Measurements from ENCODE around the gene EMCN. TPM values are rescaled to one million over a fixed set of nuclear protein-coding genes. Genes with fewer than 3 reads are reported as not detected.

Gene EMCN
- total and polyA plus RNA-seq, 7 donors, result 1.2 to 14.7 (median 5.3) TPM

DNA sequence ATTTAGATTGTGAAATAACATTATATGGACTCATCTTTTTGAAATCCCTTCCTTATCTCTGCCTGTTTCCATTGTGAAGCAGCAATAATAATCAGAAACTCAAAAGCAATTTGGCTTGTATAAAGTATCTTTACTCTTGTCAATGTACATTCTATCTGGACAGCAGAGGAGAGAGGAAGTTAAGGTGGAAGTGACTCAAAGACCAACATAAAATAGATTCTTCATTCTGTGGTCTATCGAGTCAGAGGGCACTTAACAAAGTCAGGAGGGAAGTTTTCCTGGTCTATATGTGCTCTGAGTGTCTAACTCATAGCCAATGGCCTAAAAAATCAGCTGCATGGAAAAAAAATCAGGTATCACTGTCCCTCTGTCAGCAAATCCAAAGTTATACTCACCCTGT lies 155.5 kb downstream of the EMCN start:
- intact Hi-C loops (cut with DNase I), result no loop called here
- Histone ChIP-seq H3K4me1 (no peaks in the 10 kb centered on the region), H3K9me3 (no peaks in the 10 kb centered on the region), H3K27ac (no peak overlapping the region), H3K36me3 (no peaks in the 10 kb centered on the region), H3K27me3 (no peaks in the 10 kb centered on the region), H3K4me3 (no peak overlapping the region)
- 55 to 61% methylated on average over 1 of the region's 1 CpG for WGBS, 2 donors
- TF ChIP-seq, protein P1, sequence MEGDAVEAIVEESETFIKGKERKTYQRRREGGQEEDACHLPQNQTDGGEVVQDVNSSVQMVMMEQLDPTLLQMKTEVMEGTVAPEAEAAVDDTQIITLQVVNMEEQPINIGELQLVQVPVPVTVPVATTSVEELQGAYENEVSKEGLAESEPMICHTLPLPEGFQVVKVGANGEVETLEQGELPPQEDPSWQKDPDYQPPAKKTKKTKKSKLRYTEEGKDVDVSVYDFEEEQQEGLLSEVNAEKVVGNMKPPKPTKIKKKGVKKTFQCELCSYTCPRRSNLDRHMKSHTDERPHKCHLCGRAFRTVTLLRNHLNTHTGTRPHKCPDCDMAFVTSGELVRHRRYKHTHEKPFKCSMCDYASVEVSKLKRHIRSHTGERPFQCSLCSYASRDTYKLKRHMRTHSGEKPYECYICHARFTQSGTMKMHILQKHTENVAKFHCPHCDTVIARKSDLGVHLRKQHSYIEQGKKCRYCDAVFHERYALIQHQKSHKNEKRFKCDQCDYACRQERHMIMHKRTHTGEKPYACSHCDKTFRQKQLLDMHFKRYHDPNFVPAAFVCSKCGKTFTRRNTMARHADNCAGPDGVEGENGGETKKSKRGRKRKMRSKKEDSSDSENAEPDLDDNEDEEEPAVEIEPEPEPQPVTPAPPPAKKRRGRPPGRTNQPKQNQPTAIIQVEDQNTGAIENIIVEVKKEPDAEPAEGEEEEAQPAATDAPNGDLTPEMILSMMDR (IDR thresholded peaks at IDR 0.05), result no peak
- TF ChIP-seq EP300 (IDR thresholded peaks at IDR 0.05), result no peak
- TF ChIP-seq POLR2AphosphoS5 (IDR thresholded peaks at IDR 0.05), result no peak
- no peak for TF ChIP-seq POLR2A (IDR thresholded peaks at IDR 0.05)
- no peak for DNase-seq

DNA sequence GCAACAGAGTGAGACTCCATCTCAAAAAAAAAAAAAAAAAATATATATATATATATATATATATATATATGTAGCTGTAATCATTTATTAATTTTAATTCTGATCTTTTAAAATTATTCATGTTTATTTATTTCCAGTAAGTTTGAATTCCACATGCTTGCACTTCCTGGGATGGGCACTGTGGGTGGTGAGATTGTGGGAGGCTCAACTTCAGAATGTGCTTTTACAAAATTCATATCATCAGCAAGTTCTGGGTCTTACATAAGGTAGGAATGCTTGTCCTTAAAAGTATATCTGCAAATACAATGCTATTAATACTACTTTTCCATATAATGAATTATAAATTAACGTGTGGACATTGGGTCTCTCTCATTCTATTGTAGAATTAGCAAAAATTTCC lies 156.5 kb downstream of the EMCN start:
- DNase-seq, result no peak
- 57 to 80% methylated on average over 1 of the region's 1 CpG for WGBS, 2 donors

DNA sequence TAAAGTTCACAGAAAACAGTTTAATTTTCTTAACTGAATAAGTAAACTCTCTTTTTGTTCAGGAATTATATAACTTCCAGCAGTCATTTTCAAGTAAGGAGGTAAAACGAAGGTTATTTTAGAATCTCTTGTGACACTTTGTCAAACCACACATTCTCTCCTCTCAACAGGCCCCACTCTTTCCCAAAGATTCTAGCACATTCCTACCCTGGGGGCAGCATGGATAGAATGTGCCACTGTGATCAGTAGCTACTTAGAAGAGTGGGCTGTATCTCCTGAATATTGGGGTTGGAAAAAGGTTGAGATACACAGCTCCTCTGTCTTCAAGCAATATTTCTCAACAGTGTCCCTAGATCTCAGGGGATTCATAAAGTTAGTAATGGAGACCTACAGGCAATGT lies 157.6 kb downstream of the EMCN start:
- TF ChIP-seq POLR2AphosphoS5 (IDR thresholded peaks at IDR 0.05) (no peak), POLR2A (IDR thresholded peaks at IDR 0.05) (no peak), EP300 (IDR thresholded peaks at IDR 0.05) (no peak)
- TF ChIP-seq, protein P1 (IDR thresholded peaks at IDR 0.05), result no peak
- Histone ChIP-seq H3K4me3 (no peak overlapping the region), H3K27me3 (no peaks in the 10 kb centered on the region), H3K9me3 (no peaks in the 10 kb centered on the region), H3K27ac (no peak overlapping the region), H3K36me3 (no peaks in the 10 kb centered on the region), H3K4me1 (no peaks in the 10 kb centered on the region)
- WGBS, 2 donors, result 71 to 77% methylated on average over 1 of the region's 1 CpG
- intact Hi-C loops (cut with DNase I), result no loop called here
- DNase-seq, result no peak

More for the DNA sequence above, 156.5 kb downstream of the EMCN start:
- Histone ChIP-seq H3K9me3 (no peaks in the 10 kb centered on the region), H3K27ac (no peak overlapping the region), H3K27me3 (no peaks in the 10 kb centered on the region), H3K36me3 (no peaks in the 10 kb centered on the region), H3K4me3 (no peak overlapping the region), H3K4me1 (no peaks in the 10 kb centered on the region)
- intact Hi-C loops (cut with DNase I), result no loop called here
- no peak for TF ChIP-seq POLR2A (IDR thresholded peaks at IDR 0.05)

DNA sequence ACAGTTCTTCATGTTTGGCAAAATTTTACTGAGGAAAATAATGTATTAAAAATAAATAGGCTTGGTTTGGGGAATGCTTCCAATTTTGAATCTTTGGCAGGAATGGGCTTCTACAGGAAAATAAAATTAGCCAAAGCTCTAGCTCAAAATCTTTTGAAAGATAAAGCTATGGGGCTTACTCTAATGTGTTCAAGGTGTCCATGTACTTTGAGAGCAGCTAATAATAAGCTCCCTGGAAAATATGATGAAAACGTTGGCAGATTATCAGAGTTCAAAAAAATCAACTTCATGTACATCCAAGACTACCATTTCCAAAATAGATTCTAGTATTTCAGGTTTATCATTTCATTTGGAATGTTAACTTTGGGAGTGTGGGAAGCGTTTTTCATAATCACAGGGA lies 158.4 kb downstream of the EMCN start:
- H3K27ac ChIP-seq, result no peak overlapping the region
- no peak for DNase-seq
- intact Hi-C loops (cut with DNase I), result no loop called here
- no peaks in the 10 kb centered on the region for H3K27me3 ChIP-seq
- H3K4me3 ChIP-seq, result no peak overlapping the region
- 46 to 66% methylated on average over 2 of the region's 2 CpGs for WGBS, 2 donors
- no peaks in the 10 kb centered on the region for H3K9me3 ChIP-seq
- TF ChIP-seq EP300 (IDR thresholded peaks at IDR 0.05) (no peak), POLR2AphosphoS5 (IDR thresholded peaks at IDR 0.05) (no peak), POLR2A (IDR thresholded peaks at IDR 0.05) (no peak)
- TF ChIP-seq, protein P1 (IDR thresholded peaks at IDR 0.05), result no peak
- H3K4me1 ChIP-seq, result no peaks in the 10 kb centered on the region
- no peaks in the 10 kb centered on the region for H3K36me3 ChIP-seq

DNA sequence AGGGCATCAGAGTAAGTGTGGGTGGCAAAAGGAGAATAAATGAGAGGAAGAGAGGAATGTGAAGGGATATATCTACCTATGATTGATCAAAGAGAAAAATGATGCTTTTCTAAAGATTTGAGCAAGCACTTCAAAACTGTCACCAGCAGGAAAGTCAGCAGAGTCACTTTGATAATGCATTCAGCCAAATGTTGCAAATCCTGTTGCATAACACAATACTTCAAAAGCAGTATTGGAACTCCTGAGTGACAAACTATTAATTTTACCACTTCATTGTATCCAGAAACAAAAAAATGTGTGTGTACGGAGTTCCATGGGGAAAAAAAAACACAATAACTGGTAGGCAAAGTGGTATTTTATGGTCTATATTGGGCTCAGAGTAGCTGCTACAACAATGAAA lies 160.3 kb downstream of the EMCN start:
- WGBS, 2 donors, result 86% methylated on average over 1 of the region's 1 CpG
- Histone ChIP-seq H3K27me3 (no peaks in the 10 kb centered on the region), H3K4me3 (no peak overlapping the region), H3K4me1 (no peaks in the 10 kb centered on the region), H3K27ac (no peak overlapping the region), H3K9me3 (no peaks in the 10 kb centered on the region), H3K36me3 (no peaks in the 10 kb centered on the region)
- TF ChIP-seq POLR2A (IDR thresholded peaks at IDR 0.05) (no peak), EP300 (IDR thresholded peaks at IDR 0.05) (no peak), POLR2AphosphoS5 (IDR thresholded peaks at IDR 0.05) (no peak)
- TF ChIP-seq, protein P1 (IDR thresholded peaks at IDR 0.05), result no peak
- DNase-seq, result no peak
- intact Hi-C loops (cut with DNase I), result no loop called here

Measured in sigmoid colon (tissue), 7 donors.